MCF 10A (cell line): Measurements from ENCODE around the gene MED12L. TPM values are rescaled to one million over a fixed set of nuclear protein-coding genes. Genes with fewer than 3 reads are reported as not detected.

Source experiments
- BruUV-seq: library from RNA; stranded (reverse); fragments of 400-500 nt; replicated peaks from 2 replicates; lab custom pipeline; 2021; lab: Mats Ljungman, UMichigan
- CTCF ChIA-PET: fragments of 300-600 bp; sonication (Branson Sonifier 250); formaldehyde crosslinking; extraction: SDS; loops from one replicate; lab custom pipeline; 2021; ENCODE audit warnings: antibody characterized with exemption, inconsistent platforms; lab: Yijun Ruan, JAX
- POLR2A ChIA-PET: fragments of 300-600, 350-650 bp; sonication (Branson Sonifier 250); formaldehyde crosslinking; extraction: SDS; loops from one replicate; lab custom pipeline; 2020; ENCODE audit warnings: antibody characterized with exemption, inconsistent platforms; lab: Yijun Ruan, JAX
- DNase-seq: peaks from one replicate; pipeline ENCODE4 v3.0.0-alpha.2; 2018; ENCODE audit not compliant: unreplicated experiment
- H3K27ac Mint-ChIP-seq: one replicate; pipeline ENCODE4 v1.8.0; 2022; ENCODE audit warnings: mild to moderate bottlenecking, low read depth, mixed read lengths; ENCODE audit not compliant: unreplicated experiment
- H3K27me3 Mint-ChIP-seq: one replicate; pipeline ENCODE4 v1.8.0; 2022; ENCODE audit warnings: mixed read lengths; ENCODE audit not compliant: insufficient read depth, unreplicated experiment
- H3K36me3 Mint-ChIP-seq: one replicate; pipeline ENCODE4 v1.8.0; 2022; ENCODE audit warnings: mild to moderate bottlenecking, moderate library complexity, mixed read lengths; ENCODE audit not compliant: insufficient read depth, unreplicated experiment
- H3K4me1 Mint-ChIP-seq: one replicate; pipeline ENCODE4 v1.8.0; 2022; ENCODE audit warnings: mixed read lengths; ENCODE audit not compliant: insufficient read depth, unreplicated experiment
- H3K4me3 Mint-ChIP-seq: one replicate; pipeline ENCODE4 v1.8.0; 2022; ENCODE audit warnings: mild to moderate bottlenecking, moderate library complexity, mixed read lengths; ENCODE audit not compliant: unreplicated experiment
- H3K9me3 Mint-ChIP-seq: one replicate; pipeline ENCODE4 v1.8.0; 2022; ENCODE audit warnings: mixed read lengths; ENCODE audit not compliant: unreplicated experiment
- intact Hi-C: fragments of 100-400 bp; cut with micrococcal nuclease; formaldehyde crosslinking; loops from 2 replicates; pipeline ENCODE4 v1.14.1; 2022
- total RNA-seq: library from RNA; stranded (reverse); gene quantifications from 2 replicates; pipeline ENCODE4 v1.2.3, GENCODE V29; 2022
- TF ChIP-seq, protein P1 (sequence below): fragments of 200-600 bp; IDR thresholded peaks from one replicate; pipeline ENCODE4 v1.8.0; 2022; ENCODE audit warnings: antibody characterized with exemption, mild to moderate bottlenecking; ENCODE audit not compliant: unreplicated experiment

The MED12L gene
- total RNA-seq, 1 experiment from 2014 or later = 0.47 TPM

- H3K4me1 Mint-ChIP-seq = no peaks in the 10 kb centered on the region
- ChIA-PET POLR2A (no interaction called here), CTCF (no interaction called here)
- no peak for DNase-seq
- no TSS peak for BruUV-seq
- H3K9me3 Mint-ChIP-seq = no peaks in the 10 kb centered on the region
- H3K27me3 Mint-ChIP-seq = no peaks in the 10 kb centered on the region
- TF ChIP-seq, protein P1, sequence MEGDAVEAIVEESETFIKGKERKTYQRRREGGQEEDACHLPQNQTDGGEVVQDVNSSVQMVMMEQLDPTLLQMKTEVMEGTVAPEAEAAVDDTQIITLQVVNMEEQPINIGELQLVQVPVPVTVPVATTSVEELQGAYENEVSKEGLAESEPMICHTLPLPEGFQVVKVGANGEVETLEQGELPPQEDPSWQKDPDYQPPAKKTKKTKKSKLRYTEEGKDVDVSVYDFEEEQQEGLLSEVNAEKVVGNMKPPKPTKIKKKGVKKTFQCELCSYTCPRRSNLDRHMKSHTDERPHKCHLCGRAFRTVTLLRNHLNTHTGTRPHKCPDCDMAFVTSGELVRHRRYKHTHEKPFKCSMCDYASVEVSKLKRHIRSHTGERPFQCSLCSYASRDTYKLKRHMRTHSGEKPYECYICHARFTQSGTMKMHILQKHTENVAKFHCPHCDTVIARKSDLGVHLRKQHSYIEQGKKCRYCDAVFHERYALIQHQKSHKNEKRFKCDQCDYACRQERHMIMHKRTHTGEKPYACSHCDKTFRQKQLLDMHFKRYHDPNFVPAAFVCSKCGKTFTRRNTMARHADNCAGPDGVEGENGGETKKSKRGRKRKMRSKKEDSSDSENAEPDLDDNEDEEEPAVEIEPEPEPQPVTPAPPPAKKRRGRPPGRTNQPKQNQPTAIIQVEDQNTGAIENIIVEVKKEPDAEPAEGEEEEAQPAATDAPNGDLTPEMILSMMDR = no peak
- no peak overlapping the region for H3K27ac Mint-ChIP-seq
- intact Hi-C loops = no loop called here
- no peaks in the 10 kb centered on the region for H3K36me3 Mint-ChIP-seq
- no peak overlapping the region for H3K4me3 Mint-ChIP-seq
Measured at GRCh38 chr3:151113343-151113742, 27.9 kb downstream of the MED12L start.

GRCh38 chr3:151117047-151117446 lies 31.6 kb downstream of the MED12L start:
- ChIA-PET CTCF (no interaction called here), POLR2A (no interaction called here)
- H3K36me3 Mint-ChIP-seq = no peaks in the 10 kb centered on the region
- H3K9me3 Mint-ChIP-seq = no peaks in the 10 kb centered on the region
- TF ChIP-seq, protein P1 = no peak
- no TSS peak for BruUV-seq
- H3K27me3 Mint-ChIP-seq = no peaks in the 10 kb centered on the region
- DNase-seq = no peak
- H3K4me3 Mint-ChIP-seq = no peak overlapping the region
- intact Hi-C loops = no loop called here
- no peaks in the 10 kb centered on the region for H3K4me1 Mint-ChIP-seq
- no peak overlapping the region for H3K27ac Mint-ChIP-seq

DNA sequence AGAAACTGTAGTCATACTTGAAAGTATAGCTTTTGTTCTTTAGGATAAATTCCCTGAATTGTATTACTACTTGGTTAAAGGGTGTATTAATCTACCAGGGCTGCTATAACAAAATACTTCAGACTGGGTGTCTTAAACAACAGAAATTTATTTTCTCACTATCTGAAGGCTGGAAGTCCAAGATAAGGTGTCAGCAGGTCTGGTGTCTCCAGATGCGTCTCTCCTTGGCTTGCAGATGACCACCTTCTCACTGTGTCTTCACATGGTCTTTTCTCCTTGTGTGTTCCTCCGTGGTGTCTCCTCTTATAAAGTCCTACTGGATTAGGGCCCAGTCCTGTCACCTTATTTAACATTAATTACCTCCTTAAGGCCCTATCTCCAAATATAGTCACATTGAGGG lies 33.7 kb downstream of the MED12L start:
- H3K9me3 Mint-ChIP-seq = no peaks in the 10 kb centered on the region
- no peaks in the 10 kb centered on the region for H3K27me3 Mint-ChIP-seq
- BruUV-seq = no TSS peak
- POLR2A ChIA-PET = no interaction called here
- no peak overlapping the region for H3K4me3 Mint-ChIP-seq
- intact Hi-C loops = no loop called here
- DNase-seq = no peak
- no peak overlapping the region for H3K27ac Mint-ChIP-seq
- TF ChIP-seq, protein P1 = no peak
- CTCF ChIA-PET = no interaction called here
- H3K4me1 Mint-ChIP-seq = no peaks in the 10 kb centered on the region
- H3K36me3 Mint-ChIP-seq = no peaks in the 10 kb centered on the region

GRCh38 chr3:151120409-151120808 lies 34.9 kb downstream of the MED12L start:
- no peaks in the 10 kb centered on the region for H3K9me3 Mint-ChIP-seq
- intact Hi-C loops = no loop called here
- TF ChIP-seq, protein P1 = no peak
- no peak overlapping the region for H3K27ac Mint-ChIP-seq
- no peaks in the 10 kb centered on the region for H3K4me1 Mint-ChIP-seq
- POLR2A ChIA-PET = no interaction called here
- CTCF ChIA-PET = interaction anchor here (0.6 to 1.0 kb wide), 2 partner anchors 196 to 1073 kb away, joined by 4 read pairs; no protein-coding TSS in a partner anchor
- H3K36me3 Mint-ChIP-seq = no peaks in the 10 kb centered on the region
- H3K27me3 Mint-ChIP-seq = no peaks in the 10 kb centered on the region
- H3K4me3 Mint-ChIP-seq = no peak overlapping the region
- no peak for DNase-seq
- no TSS peak for BruUV-seq
